ENCODE results near the gene SHC4.

- TF ChIP-seq CTCF (conservative IDR thresholded peaks at IDR 0.05; ENCODE audit: low read length) (no peak), EZH2phosphoT487 (IDR thresholded peaks at IDR 0.05; ENCODE audit: borderline replicate concordance, low read depth, low read length) (no peak)
Observed at GRCh38 chr15:48871542-48871941, 92.2 kb downstream of the SHC4 start.

Measured in OCI-LY7 (cell line).